22Rv1 (cell line): ENCODE results near the gene GNG7.

Experiments
- CTCF ChIP-seq: fragments of 450-650 bp; IDR thresholded peaks from 2 replicates; pipeline ENCODE4 v1.5.1; 2017; ENCODE audit warnings: mild to moderate bottlenecking
- ZFX ChIP-seq: fragments of 450-650 bp; IDR thresholded peaks from 2 replicates; pipeline ENCODE4 v1.6.1; 2017; ENCODE audit warnings: antibody characterized with exemption, borderline replicate concordance

GRCh38 chr19:2634960-2635359 lies 67.5 kb downstream of the GNG7 start:
- no peak for TF ChIP-seq CTCF
- no peak for TF ChIP-seq ZFX
